NK-92 treated with Interleukin-12 subunit alpha and Interleukin-12 subunit beta, amount 100 ng/mL, for 24 hours (cell line): ENCODE measurements around the gene UPF1.

Source experiments
- DNase-seq: peaks from one replicate; lab custom pipeline; 2025; lab: John Stamatoyannopoulos, UW

The UPF1 gene

GRCh38 chr19:18857223-18857622 is 25.5 kb downstream of the UPF1 start:
- no peak for DNase-seq

- no peak for DNase-seq
Measured at GRCh38 chr19:18858906-18859646, 27.3 kb downstream of the UPF1 start.

GRCh38 chr19:18859676-18860301 is 28.0 kb downstream of the UPF1 start:
- DNase-seq = no peak

- no peak for DNase-seq
Measured at GRCh38 chr19:18860302-18860700, 28.5 kb downstream of the UPF1 start.

- DNase-seq = no peak
Measured at GRCh38 chr19:18860725-18861124, 29.0 kb downstream of the UPF1 start.

GRCh38 chr19:18861235-18861634 is 29.5 kb downstream of the UPF1 start:
- DNase-seq = no peak

GRCh38 chr19:18861917-18862316 is 30.2 kb downstream of the UPF1 start:
- DNase-seq = no peak

- no peak for DNase-seq
Measured at GRCh38 chr19:18862976-18863842, 31.4 kb downstream of the UPF1 start.

- no peak for DNase-seq
Measured at GRCh38 chr19:18863843-18864362, 32.1 kb downstream of the UPF1 start.

GRCh38 chr19:18865106-18865972 is 33.6 kb downstream of the UPF1 start:
- no peak for DNase-seq

GRCh38 chr19:18865973-18866799 is 34.4 kb downstream of the UPF1 start:
- DNase-seq = no peak

- DNase-seq = no peak
Measured at GRCh38 chr19:18866800-18867123, 35.0 kb downstream of the UPF1 start.

GRCh38 chr19:18867199-18867598 is 35.4 kb downstream of the UPF1 start:
- no peak for DNase-seq

GRCh38 chr19:18867751-18868150 is 36.0 kb downstream of the UPF1 start:
- no peak for DNase-seq

GRCh38 chr19:18868380-18869022 is 36.7 kb downstream of the UPF1 start:
- no peak for DNase-seq

GRCh38 chr19:18869023-18869618 is 37.4 kb downstream of the UPF1 start:
- no peak for DNase-seq

- DNase-seq = no peak
Measured at GRCh38 chr19:18869781-18870530, 38.2 kb downstream of the UPF1 start.

- no peak for DNase-seq
Measured at GRCh38 chr19:18870531-18871172, 38.9 kb downstream of the UPF1 start.

GRCh38 chr19:18871543-18871942 is 39.8 kb downstream of the UPF1 start:
- DNase-seq = no peak
